Skin of body (tissue), 2 donors: ENCODE data around the gene TSKU. TPM values are rescaled to one million over a fixed set of nuclear protein-coding genes. Genes with fewer than 3 reads are reported as not detected.

Experiments
- DNase-seq: peaks from one replicate; lab custom pipeline; 2025; lab: John Stamatoyannopoulos, UW
- total RNA-seq: library from RNA; depleted of rRNA; stranded (reverse); fragments of >200 nt; gene quantifications from one replicate; pipeline ENCODE4 v1.2.3, GENCODE V29; 2014

The TSKU gene
- 19.9 TPM for total RNA-seq

- no peak for DNase-seq
These were observed at the start of gene TSKU for GRCh38 chr11:76783294-76783895. TSS of gene TSKU (plus strand) at chr11:76783356. CDS start at chr11:76795617, 12,261 bp downstream.

- DNase-seq, result peak; percentile 20
These were observed 49.2 kb upstream of the TSKU start for GRCh38 chr11:76733906-76734305.

- DNase-seq, result no peak
These were observed 48.4 kb upstream of the TSKU start for GRCh38 chr11:76734456-76735420.

GRCh38 chr11:76735841-76736240, 47.3 kb upstream of the TSKU start:
- DNase-seq, result no peak

- no peak for DNase-seq
These were observed 46.9 kb upstream of the TSKU start for GRCh38 chr11:76736266-76736665.

GRCh38 chr11:76736773-76737495, 46.2 kb upstream of the TSKU start:
- no peak for DNase-seq

GRCh38 chr11:76738618-76739240, 44.4 kb upstream of the TSKU start:
- DNase-seq, result no peak

GRCh38 chr11:76739798-76740197, 43.4 kb upstream of the TSKU start:
- DNase-seq, result no peak

GRCh38 chr11:76740772-76741171, 42.4 kb upstream of the TSKU start:
- DNase-seq, result no peak

GRCh38 chr11:76742902-76743301, 40.3 kb upstream of the TSKU start:
- DNase-seq, result peak; percentile 86

- DNase-seq, result peak; percentile 69
These were observed 38.7 kb upstream of the TSKU start for GRCh38 chr11:76744186-76745043.

- no peak for DNase-seq
These were observed 38.1 kb upstream of the TSKU start for GRCh38 chr11:76745044-76745376.

GRCh38 chr11:76745561-76746207, 37.5 kb upstream of the TSKU start:
- no peak for DNase-seq

GRCh38 chr11:76747153-76747914, 35.8 kb upstream of the TSKU start:
- DNase-seq, result no peak

GRCh38 chr11:76747915-76748860, 35.0 kb upstream of the TSKU start:
- DNase-seq, result no peak

GRCh38 chr11:76748948-76749347, 34.2 kb upstream of the TSKU start:
- peak; percentile 22 for DNase-seq

GRCh38 chr11:76750067-76750466, 33.1 kb upstream of the TSKU start:
- no peak for DNase-seq

GRCh38 chr11:76750746-76751145, 32.4 kb upstream of the TSKU start:
- no peak for DNase-seq
